NCI-H128 (cell line): Measurements from ENCODE around the gene PYGM.
A peak's percentile ranks its signal among the peaks of the same experiment; 100 is the strongest.

Source experiments
- DNase-seq: peaks from one replicate; lab custom pipeline; 2025; ENCODE audit not compliant: unreplicated experiment; lab: John Stamatoyannopoulos, UW

PYGM gene

DNA sequence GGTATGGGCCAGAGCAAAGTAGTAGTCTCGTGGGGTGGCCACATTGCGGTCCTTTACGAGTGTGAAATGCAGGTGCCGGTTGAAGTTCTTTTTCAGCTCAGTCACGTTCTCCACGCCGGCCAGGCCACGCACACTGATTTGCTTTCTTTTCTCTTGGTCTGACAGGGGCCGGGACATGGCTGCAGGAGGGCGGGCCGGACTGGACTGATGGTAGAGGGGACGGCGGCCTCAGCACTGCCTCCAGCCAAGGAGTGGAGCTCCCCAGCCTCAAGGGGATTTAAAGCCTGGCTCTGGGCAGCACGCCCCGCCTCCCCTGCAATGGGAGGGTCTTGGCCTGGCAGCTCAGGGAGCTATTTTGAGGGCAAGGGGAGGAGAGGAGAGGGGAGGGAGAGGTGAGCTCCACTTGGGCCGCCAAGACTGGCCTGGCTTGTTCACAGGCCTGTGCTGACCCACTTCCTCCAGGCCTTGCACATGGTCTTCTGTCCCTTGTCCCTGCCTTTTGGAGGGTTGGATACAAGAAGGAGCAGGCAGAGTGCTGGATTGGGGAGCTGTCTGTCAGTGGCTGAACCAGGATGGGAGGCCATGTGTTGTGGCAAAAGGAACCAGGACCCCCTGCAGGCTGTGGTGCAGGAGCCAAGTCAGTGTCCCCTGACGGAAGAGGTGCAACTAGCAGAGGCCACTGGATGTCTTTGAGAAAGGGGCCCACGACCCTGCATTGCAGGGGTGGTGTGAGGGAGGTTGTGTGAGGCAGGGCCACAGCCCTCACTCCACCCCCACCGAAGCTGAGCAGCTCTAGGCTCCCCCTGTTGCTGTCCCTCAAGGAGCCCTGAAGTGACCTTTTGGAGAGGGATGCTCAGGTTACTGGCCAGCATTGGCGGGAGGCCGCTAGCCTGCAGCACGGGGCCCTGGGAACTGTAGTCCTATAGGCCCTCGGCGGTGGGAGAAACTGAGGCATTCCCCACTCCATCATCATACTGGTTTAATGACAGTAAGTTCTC, at the start of gene PYGM:
Gene PYGM (minus strand): TSS at position 253 of the 998 bp plus-strand sequence. CDS start 76 bp downstream, at position 177.
- DNase-seq: no peak

DNA sequence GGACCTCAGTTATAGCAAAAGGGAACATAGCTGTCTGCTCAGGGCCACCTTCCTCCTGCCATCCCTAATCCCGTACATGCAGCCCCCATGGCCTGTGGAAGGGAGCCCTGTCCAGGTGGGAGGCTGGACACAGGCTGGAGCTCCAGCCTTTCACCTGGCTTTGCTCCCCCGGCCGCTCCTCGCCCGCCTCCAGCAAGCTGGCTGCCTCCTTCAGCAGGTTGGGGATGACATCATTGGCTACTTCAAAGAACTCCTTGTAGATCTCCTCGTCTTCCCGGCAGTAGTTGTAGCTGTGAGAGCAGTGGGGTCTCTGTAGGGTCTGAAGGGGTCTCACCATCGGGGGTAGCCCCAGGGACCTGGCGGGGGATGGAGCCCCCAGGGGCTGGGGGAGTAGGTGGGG, 45.7 kb upstream of the PYGM start:
- no peak for DNase-seq

DNA sequence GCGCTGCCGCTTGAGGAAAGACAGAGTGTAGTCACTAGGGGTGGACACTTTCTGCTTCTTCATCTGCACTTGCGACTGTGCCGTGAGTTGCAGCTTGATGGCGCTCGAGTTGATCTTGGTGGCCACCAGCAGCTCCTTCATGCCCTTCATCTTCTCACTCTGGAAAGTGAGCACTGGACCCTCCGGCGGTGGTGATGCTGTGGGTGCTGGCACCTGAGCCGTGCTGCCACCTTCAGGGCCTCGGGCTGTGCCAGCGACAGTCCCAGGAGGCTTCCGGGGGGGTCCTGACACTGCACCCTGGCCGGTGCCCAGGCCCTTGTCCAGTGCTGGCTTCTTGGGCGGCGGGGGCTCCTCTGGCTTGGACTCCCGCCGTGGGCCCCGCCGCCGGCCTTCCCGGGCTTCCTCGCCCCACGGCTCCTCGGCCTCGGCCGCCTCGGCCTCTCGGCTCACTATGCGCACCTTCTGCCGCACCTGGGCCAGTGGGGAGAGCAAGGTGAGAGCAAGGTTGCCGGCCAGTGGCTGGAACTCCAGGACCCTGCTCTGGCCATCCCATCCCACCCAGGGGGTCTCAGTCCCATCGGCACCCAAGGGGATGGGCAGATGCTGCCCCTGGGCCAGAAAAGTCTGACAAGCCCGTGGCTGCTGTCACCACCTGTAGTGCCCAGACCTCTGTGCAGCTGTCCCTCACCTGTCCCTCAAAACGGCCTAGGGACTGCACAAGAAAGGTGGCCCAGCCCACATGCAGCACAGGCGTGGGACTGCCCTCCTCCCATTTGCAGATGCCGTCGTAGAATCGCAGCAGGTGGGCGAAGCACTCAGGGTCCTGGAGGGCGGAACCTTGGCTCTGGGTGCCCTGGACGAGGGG, 44.8 kb upstream of the PYGM start:
- no peak for DNase-seq

DNA sequence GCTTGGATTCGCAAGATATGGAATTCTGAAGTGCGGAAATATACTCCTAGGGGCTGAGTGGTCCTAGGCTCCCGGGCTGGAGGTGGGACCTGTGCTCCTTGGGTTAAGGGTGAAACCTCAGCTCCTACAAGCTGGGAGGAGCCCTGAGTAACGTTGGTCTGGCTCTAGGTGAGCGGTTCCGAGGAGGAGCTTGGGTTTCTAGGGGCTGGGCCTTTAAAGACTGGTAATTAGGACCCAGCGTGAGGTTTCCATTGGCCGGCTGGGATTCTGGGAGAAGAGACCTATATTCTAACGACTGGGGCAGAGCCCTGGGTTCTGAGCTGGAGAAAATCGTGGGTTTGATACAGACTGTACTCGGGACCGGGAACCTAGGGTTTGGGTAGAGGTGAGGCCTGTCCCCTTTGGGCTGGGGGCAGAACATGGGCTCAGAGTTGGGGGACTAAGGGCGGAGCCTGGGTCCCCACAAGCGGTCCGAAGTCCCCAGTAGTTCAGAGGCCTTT, 44.1 kb upstream of the PYGM start:
- no peak for DNase-seq

DNA sequence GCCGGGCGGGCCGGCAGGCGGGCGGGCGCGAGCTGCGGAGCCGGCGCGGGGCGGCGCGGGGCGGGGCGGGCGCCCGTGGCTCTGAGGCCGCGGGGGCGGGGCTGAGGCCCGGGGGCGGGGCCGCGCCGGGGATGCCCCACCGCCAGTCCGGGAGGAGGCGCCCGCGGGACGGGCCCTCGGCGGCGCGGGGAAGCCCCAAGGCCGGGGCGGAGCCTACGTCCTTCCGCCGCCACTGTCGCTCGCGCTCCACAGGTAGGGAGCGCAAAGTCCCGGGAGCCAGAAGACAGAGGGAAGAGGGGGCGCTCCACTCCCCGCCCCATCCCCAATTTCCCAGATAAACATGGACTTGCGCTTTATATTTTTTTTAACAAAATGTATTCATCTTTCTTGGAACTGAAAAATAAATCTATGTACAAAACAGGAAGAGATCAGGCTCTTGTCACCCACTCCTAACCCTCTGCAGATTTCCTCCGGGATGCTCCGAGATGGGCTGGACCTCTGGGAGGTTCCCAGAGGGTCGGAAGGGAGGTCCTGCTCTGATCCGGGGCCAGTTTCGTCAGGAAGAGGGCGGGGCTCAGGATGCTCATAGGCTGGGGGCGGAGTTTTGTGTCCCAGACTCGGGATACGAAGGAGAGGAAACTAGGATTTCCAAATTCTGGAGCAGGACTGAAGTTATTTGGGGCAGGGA, 43.5 kb upstream of the PYGM start, which contains the start of gene MAP4K2:
Gene MAP4K2 (minus strand): TSS at position 57 of the 688 bp plus-strand sequence. CDS start 65 bp downstream, outside the sequence.
- peak; percentile 74 for DNase-seq

DNA sequence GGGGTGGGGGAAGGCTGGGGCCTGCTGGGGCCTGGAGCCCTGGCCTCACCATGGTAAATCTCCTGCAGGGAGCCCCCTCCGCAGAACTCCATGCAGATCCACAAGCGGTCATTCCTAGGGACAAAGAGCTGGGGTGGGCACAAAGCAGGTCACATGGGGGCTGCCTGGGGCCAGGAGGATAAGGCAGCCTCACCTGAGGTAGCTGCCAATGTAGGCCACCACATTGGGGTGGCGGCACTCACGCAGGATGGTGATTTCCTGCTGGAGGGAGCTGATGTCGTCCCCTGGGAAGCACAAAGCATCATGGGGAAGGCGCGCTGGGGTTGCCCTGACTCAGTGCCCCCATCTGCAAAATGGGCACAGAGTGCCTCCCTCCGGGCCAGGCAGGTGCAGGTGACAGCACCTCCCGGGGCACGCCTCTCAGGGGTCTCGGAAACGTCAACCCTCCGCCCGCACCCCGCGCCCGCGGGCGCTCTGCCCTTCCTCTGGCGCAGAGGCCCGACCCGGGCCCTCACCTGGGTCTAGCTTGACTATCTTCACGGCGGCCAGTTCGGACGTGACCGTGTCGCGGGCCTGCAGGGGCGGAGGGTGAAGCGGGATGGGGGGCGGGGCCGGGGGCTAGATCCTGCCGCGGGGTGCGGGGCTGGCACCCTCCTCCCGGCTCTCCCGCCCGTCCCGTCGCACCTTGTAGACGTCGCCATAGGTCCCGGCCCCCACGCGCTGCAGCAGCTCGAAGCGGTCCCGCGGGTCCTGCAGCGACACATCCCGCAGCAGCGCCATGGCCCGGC, 42.8 kb upstream of the PYGM start:
- DNase-seq: no peak

DNA sequence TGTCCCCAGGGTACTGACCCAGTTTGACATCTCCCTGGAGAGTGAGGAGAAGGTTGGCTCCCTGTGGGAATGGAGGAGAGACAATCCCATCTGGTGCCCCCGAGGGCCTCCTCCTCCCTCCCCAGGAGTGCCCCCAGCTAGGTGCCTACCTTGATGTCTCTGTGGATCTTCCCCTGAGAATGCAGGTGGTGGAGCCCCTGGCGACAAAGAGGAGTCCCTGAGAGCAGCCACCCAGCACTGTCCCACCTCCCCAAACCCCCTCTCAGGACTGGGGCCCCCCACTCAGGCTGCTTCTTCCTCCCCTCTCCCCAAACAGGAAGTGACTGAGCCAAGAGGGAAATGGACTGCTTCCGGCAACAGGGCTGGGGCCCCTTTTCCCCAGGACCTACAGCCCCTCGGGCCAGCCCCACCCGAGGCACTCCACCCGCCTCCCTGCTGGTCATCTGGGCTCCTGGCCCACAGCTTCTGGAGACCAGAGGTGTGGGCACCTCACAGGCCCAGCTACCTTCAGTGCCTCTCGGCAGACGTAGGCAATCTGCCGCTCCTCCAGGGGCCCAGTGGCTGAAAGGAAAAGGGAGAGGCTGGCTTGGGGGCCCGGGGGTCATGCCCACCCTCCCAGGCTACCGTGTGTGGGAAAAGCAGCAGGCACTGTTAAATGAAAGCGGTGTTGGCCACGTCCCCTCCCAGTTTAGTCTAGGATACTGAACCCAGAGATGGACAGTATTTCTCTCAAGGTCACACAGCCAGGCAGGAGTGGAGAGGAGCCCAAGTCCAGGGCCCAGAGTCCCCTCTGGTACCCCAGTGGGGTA, 42.0 kb upstream of the PYGM start:
- no peak for DNase-seq

DNA sequence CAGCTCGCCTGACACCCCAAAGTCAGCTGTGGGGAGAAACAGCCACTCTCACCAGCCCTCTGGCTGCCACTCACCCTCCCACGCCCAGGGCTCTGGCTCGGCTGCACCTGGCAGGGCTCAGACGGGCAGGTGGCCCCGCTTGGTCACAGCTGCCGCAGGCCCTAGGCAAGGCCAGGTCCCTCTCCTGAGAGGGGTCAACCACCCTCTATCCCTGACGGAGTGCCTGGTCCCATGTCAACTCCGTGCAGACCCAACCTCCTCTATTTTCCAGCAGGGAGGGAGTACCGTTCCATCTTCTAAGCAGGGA, 41.3 kb upstream of the PYGM start:
- DNase-seq: no peak

DNA sequence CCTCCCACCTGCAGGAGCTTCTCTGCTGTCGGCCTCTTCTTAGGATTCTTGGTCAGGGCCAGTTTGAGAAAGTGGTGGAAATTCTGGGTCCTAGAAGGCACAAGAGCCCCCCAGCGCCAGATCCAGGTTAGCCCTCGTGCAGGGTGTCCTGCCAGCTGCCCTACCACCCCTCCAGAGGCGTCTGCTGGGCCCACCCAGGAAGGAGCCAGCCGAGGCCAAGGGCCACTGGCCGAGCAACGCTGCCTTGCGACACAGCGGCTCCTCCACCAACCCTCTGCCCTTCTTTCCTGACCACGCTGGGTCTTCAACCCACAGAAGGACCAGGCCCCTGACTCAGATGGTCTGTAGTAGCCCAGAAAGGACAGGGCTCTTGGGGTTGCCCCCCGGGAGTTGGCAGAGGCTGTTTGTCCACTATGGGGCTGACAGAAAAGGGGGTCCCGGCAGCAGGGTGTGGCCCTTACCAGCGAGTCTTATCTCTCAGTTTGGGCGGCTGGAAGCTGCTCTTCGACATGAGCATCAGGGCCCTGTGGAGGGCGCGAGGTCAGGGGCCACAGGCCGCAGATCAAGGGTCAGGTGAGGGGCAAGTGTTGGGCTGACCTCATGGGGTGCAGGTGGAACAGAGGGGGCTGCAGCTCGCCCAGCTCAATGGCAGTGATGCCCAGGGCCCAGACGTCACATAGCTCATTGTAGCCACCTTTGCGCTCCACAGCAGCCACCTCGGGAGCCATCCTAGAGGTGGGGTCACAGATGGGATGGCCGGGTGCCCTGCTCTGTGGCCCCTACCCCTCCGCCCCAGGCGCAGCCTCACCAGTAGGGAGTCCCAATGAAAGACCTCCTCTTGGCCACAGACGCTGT, 40.8 kb upstream of the PYGM start:
- no peak for DNase-seq

DNA sequence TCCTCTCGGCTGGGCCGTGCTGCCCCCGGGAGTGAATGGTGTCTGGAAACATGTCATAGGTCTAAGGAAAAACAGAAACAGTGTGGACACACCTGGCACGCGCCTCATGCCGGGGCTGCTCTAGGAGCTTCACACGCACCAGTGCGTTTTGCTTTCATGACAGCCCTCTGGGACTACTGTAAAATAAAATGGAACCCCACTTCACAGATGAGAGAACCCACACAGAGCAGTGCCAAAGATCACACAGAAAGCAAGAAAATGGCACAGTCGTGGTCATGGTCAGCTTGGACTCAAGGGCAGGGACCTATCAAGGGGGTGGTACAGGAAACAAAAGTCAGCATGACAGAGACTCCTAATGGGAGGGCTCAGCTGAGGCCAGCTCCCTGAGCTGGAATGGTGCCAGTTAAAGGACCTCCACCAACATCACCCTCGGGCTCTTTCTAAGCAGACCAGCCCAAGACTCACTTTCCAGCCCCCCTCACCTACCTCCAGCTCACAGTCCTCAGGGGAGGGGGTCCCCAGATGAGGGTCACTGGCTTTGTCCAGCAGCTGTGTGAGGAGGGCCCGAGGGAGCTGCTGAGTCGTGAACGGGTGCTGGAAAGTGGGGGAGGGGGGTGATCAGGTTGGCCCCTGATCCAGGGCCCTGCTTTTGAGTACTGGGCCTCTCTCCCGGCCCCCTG, 40.0 kb upstream of the PYGM start:
- no peak for DNase-seq

DNA sequence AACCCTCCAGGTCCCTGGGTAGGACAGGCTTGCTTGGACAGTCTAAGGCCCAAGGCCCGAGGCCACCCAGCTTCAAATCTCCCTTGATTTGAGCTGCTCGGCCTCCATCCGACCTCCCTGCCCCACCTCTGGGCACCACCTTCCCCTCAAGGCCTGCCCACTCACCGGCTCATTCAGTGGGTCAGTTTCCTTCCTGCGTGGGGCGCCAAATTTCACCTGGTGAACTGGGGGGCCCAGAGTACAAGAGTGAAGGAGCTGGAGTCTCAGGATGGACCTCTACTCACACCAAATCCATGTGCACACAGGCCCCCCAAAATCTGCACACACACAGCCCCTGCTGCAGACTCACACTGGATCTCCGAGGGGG, 39.5 kb upstream of the PYGM start:
- DNase-seq: no peak

DNA sequence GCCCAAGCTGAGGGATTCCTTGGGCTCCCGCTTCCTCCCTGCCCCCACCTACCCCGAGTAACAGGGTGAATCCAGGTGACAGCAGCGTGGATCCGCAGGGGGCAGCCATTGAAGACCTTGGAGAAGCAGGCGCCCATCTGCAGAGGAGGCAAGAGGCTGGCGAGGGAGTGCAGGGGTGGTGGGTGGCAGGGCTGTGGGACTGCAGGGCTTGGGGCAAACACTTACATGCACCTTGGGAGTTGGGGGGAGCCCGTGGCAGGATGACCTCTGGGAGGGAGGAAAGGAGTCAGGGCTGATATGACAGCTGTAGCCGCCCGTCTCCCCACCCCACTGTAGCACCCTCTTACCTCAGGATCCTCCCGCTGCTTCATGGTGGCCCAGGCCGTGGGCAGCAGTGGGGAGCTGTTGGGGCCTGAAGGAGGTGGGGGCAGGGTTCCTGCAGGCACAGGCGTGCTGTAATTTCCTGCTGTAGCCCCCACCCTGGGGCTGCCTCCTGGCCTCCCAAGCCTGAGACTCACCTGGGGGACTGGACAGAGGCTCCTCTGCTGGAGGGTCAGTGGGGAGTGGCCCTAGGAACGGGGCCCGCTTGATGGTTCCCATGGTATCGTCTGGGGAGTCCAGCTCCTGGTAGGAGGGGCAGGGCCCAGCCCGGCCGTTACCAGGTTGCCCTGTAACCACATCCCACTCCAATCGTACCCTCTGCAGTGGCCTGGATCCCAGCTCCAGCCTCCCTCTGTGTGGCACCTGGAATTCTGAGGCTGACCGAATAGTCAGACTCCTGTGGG, 37.2 kb upstream of the PYGM start:
- DNase-seq: no peak

DNA sequence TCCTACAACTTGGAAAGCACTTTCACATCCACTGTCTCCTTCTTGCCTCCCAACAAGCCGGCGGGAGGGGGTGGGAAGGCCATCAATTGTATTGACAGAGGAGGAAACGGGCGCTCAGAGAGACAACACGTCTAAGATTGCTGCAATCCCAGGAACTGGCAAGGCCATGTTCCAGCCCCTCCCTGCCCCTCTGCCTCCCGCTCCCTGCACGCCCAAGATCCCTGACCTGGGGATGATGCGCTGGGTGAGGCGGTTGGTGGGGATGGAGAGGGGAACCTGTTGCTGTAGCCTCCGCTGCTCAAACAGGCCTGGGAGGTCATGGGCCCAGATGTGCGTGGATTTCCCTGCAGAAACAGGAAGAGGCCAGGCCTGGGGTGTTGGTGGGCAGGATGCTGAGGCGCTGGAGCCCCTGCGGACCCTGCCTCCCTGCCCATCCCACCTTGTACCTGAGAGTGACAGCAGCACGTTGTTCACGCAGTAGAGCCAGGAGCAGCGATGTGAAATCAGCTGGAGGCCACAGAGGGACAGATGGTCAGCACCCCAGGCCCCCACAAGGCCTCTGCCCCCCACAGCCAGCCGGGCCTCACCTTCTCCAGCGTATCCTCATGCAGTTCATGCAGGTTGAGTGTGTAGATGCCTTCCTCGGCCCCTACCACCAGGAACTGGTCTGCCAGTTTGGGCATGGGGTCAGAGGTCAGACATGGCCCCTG, 36.4 kb upstream of the PYGM start:
- DNase-seq: no peak

DNA sequence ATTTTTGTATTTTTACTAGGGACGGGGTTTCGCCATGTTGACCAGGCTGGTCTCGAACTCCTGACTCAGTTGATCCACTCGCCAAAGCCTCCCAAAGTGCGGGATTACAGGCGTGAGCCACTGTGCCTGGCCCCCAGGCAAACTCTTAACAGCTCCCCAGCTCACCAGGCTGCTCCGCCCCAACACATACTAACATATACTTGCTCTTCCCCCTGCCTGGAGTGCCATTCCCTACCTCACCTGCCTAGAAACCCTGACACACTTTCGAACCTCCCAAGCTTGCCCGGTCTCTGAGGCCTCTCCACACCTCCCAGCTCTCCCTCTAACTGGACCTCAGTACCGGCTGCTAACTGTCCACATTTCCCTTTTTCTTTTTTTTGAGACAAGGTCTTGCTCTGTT, 34.8 kb upstream of the PYGM start:
- DNase-seq: no peak

DNA sequence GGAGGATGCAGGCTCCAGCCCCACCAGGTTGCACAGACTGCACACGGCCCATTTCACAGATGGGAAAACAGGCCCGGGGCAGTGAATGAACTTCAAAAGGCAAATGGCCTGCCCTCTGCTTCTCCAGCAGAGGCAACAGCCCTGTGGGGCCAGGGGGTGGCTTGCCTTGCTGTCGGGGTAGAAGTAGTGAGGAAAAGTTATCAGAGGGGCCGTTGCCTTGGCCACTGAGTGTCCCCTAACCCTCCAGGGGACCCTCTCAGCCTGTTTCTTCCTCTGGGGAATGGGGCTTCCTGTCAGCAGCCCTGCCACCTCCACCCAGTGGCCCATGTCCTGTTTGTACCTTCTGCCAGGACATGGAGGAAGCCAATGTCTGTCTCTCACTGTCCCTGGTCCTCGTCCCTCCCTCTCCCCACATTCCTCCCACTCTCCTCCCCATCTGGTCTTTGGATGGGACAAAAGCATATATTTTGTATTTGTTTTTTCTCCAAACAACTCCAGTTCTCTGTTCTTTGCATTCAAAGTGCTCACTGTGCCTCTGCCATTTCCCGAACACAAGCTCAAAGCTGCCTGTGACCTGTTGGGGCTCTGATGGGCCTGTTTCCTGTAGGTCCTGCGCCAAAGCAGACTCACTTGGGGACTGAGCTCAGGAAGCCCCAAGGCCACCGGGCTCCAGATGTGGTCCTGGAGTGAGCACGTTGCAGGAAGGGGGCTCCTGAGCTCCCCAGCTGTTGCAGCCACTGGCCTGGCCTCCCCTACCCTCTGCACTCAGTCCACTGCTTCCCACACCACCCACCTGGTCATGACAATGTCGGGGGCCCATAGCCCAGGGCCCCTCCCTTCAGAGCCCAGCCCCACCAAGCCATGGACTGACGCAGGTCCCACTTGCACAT, 33.7 kb upstream of the PYGM start:
- DNase-seq: no peak

DNA sequence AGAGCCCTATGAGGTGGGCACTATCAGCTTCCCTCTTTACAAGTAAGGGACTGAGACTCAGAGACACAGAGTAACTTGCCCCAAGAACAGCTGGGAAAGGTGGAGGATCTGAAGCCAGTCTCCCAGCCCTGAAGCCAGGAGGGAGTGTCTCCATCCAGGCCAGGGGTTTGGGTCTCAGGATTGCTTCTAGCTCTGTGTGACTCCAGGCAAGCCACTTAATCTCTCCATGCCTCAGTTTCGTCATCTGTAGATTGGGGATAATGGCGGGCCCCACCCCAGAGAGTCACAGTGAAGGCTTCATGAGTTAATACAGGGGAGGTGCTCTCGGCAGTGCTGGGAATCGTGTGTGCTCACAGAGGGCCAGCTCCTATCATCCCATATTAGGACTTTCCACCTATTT, 32.7 kb upstream of the PYGM start:
- DNase-seq: no peak
